MG63 (cell line): ENCODE measurements around the gene RTEL1. TPM values are rescaled to one million over a fixed set of nuclear protein-coding genes. Genes with fewer than 3 reads are reported as not detected.
"Not testable (repeated sequence)": the region's sequence is repeated elsewhere in the genome, so short reads cannot be mapped to it uniquely, and the experiment has no call there.

ENCODE experiments used
- DNase-seq: peaks from one replicate; pipeline ENCODE4 v3.0.0-alpha.2; 2020
- H3K27me3 ChIP-seq: fragments of 250-450 bp; sonication (Bioruptor Pico); 2 replicates; pipeline ENCODE4 v1.5.1; 2020; ENCODE audit warnings: mild to moderate bottlenecking, moderate library complexity
- H3K36me3 ChIP-seq: fragments of 250-450 bp; sonication (Bioruptor Pico); 2 replicates; pipeline ENCODE4 v1.5.1; 2020; ENCODE audit warnings: mild to moderate bottlenecking, moderate library complexity
- H3K4me3 ChIP-seq: fragments of 250-450 bp; sonication (Bioruptor Pico); 2 replicates; pipeline ENCODE4 v1.5.1; 2020; ENCODE audit warnings: mild to moderate bottlenecking, moderate library complexity
- H3K9me3 ChIP-seq: fragments of 250-450 bp; sonication (Bioruptor Pico); 2 replicates; pipeline ENCODE4 v1.5.1; 2020; ENCODE audit warnings: mild to moderate bottlenecking, moderate library complexity
- total RNA-seq: library from RNA; depleted of rRNA; stranded (reverse); fragments of >200 nt; shearing (Covaris generic); gene quantifications from 2 replicates; pipeline ENCODE4 v1.2.3, GENCODE V29; 2014; ENCODE audit warnings: low replicate concordance

Gene RTEL1
- total RNA-seq, 1 experiment from 2014 or later: 13.4 TPM

GRCh38 chr20:63642527-63643247 is 15.4 kb upstream of the RTEL1 start:
- Histone ChIP-seq H3K27me3 (no peaks in the 10 kb centered on the region), H3K4me3 (no peak overlapping the region), H3K9me3 (no peaks in the 10 kb centered on the region), H3K36me3 (peaks cover 3% of the 10 kb centered on the region; the same call in 1 of the 2 replicates)
- DNase-seq: no peak

DNA sequence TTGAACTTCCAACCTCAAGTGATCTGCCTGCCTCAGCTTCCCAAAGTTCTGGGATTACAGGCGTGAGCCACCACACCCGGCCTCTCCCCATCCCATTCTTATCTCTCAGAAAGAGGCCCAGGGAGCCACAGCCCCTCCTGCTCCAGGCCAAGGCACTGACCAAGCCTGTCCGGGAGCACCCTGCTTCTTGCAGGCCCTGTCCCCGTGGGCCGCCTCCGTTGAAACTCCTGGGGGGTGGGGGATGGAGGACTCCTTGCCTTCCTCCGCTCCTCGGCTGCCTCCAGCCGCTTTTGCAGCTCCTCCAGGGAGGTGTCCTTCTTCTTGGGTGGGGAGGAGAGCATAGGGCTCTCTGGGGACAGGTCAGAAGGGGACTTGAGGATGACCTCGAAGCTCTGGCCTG is 14.6 kb upstream of the RTEL1 start:
- Histone ChIP-seq H3K36me3 (peaks cover 3% of the 10 kb centered on the region; the same call in 1 of the 2 replicates), H3K9me3 (no peaks in the 10 kb centered on the region), H3K27me3 (no peaks in the 10 kb centered on the region), H3K4me3 (no peak overlapping the region)
- no peak for DNase-seq

DNA sequence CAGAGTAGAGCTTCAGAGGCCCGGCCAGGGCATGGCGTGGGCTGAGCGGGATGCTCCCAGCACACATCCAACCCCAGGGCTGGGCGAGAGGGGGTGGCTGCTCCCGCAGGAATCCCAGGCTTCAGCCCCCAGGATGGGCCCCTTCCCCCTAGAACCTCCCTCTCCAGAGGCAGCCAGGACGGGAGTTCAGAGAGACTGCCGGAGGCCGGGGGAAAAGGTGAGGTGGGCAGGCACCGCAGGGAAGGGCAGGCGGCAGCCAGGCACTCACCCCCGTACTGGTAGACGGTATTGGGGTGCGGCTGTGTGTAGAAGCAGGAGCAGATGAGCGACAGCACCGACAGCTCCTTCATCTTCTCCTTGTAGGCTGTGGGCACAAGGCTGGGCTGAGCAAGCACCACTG is 14.2 kb upstream of the RTEL1 start:
- DNase-seq: no peak
- Histone ChIP-seq H3K9me3 (no peaks in the 10 kb centered on the region), H3K4me3 (no peak overlapping the region), H3K27me3 (no peaks in the 10 kb centered on the region), H3K36me3 (peaks cover 3% of the 10 kb centered on the region; the same call in 1 of the 2 replicates)

- Histone ChIP-seq H3K9me3 (no peaks in the 10 kb centered on the region), H3K36me3 (peaks cover 3% of the 10 kb centered on the region; the same call in 1 of the 2 replicates), H3K27me3 (no peaks in the 10 kb centered on the region), H3K4me3 (no peak overlapping the region)
- no peak for DNase-seq
Observed at GRCh38 chr20:63645218-63645617, 12.9 kb upstream of the RTEL1 start.

- Histone ChIP-seq H3K4me3 (no peak overlapping the region), H3K9me3 (no peaks in the 10 kb centered on the region), H3K36me3 (no peaks in the 10 kb centered on the region), H3K27me3 (no peaks in the 10 kb centered on the region)
- DNase-seq: no peak
Observed at GRCh38 chr20:63648190-63648589, 9.9 kb upstream of the RTEL1 start.

GRCh38 chr20:63648895-63649589 is 9.1 kb upstream of the RTEL1 start:
- Histone ChIP-seq H3K27me3 (no peaks in the 10 kb centered on the region), H3K36me3 (no peaks in the 10 kb centered on the region), H3K9me3 (no peaks in the 10 kb centered on the region), H3K4me3 (no peak overlapping the region)
- DNase-seq: no peak

DNA sequence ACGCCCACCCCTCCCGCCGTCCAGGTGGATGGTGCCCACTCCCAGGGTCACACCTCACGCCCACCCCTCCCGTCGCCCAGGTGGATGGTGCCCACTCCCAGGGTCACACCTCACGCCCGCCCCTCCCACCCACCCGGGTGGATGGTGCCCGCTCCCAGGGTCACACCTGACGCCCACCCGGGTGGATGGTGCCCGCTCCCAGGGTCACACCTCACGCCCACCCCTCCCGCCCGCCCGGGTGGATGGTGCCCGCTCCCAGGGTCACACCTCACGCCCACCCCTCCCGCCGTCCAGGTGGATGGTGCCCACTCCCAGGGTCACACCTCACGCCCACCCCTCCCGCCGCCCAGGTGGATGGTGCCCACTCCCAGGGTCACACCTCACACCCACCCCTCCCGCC is 7.6 kb upstream of the RTEL1 start:
- not testable (repeated sequence) for H3K9me3 ChIP-seq, H3K27me3 ChIP-seq, H3K4me3 ChIP-seq, H3K36me3 ChIP-seq, DNase-seq

- no peaks in the 10 kb centered on the region for H3K36me3 ChIP-seq
- DNase-seq: no peak
- no peaks in the 10 kb centered on the region for H3K9me3 ChIP-seq
- H3K4me3 ChIP-seq: peak overlapping the region; percentile 67
- H3K27me3 ChIP-seq: no peaks in the 10 kb centered on the region
Observed at GRCh38 chr20:63651942-63652191, 6.2 kb upstream of the RTEL1 start.

- peak overlapping the region; percentile 67 for H3K4me3 ChIP-seq
Observed at GRCh38 chr20:63652192-63652980, 5.7 kb upstream of the RTEL1 start.

DNA sequence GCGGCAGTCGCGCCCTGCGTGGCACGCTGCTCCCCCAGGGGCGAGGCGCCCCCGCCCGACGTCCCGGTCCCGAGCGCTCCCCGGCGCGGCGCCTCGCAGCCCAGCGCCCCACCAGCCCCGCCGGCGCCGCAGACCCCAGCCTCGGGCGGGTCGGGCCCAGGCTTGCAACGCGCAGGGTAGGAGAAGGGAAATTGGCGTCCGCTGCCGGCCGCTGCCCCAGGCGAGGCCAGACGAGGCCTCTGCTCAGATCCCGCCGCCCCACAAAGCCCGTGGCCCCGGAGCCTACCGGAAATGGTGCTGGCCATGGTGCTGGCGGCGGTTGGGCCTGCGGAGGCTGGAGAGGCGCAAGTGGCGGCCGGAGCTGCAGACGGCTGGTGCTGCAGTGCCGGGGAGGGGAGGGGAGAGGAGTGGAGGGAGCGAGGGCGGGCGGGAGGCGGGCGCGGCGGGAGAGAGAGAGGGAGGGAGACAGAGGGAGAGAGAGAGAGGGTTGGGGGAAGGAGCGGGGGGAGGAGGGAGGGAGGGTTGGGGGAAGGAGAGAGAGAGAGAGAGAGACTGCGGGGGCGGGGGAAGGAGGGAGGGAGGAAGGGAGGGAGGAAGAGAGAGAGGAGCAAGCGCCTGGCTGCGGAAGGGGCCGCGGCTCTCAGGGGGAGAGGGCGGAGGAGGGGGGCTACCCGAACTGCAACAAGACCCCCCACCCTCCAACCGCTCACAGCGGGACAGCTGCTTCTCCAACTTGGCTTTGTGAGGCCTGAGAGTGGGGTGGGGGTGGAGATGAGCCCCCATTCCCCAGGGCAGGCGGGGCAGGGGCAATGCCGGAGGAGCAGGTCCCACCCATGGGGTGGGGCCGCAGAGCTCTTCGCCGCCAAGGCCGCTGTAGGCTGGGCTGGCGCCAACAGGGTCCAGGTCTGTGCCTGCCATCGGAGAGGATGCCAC is 4.8 kb upstream of the RTEL1 start, which contains the start of gene STMN3:
Gene STMN3, minus strand, starts transcription at position 384 of the 933 bp plus-strand sequence. Its CDS starts 79 bp downstream, at position 305.
- no peaks in the 10 kb centered on the region for H3K27me3 ChIP-seq
- H3K4me3 ChIP-seq: peak within 1 kb of the TSS; percentile 67
- H3K9me3 ChIP-seq: no peaks in the 10 kb centered on the region
- DNase-seq: peak; percentile 97
- 0 out of 2 replicates have a peak, but pooled peaks cover 2% of the 10 kb centered on the region for H3K36me3 ChIP-seq

More at GRCh38 chr20:63652192-63652980, 5.7 kb upstream of the RTEL1 start:
- Histone ChIP-seq H3K27me3 (no peaks in the 10 kb centered on the region), H3K36me3 (no peaks in the 10 kb centered on the region), H3K9me3 (no peaks in the 10 kb centered on the region)
- DNase-seq: peak; percentile 74

DNA sequence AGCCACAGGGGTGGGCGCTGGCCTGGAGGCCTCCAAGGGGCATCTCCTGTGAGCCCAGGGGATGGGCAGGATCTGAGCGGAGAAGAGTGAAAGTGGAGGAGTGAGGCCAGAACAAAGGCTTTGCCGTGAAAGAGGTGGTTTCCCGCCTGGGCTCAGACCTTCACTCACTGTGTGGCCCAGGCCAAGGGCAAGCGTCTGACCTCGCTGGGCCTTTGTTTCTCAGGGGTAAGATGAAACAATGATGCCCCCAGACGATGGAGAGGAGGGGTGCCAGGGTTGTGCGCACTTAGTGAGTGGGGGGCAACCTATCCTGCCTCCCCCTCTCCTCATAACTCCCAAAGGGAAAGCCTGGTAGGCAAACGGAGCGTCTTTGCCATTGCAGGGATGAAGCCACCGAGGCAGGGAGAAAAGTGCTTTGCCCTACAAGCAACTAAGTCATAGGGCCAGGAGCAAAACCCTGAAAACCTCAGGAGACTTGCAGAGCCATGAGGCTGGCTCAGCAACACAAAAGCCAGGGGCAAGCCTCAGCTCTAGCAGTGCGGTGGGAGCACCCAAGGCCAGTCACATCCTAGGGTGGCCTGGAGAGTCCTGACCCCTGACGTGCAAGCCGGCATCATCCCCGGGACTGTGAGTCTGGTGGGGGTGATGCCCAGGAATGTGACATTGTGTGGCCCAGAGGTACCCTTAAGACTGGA is 4.0 kb upstream of the RTEL1 start:
- no peaks in the 10 kb centered on the region for H3K27me3 ChIP-seq
- H3K4me3 ChIP-seq: peak overlapping the region; percentile 67
- peaks cover 3% of the 10 kb centered on the region for H3K36me3 ChIP-seq
- no peaks in the 10 kb centered on the region for H3K9me3 ChIP-seq
- DNase-seq: no peak

DNA sequence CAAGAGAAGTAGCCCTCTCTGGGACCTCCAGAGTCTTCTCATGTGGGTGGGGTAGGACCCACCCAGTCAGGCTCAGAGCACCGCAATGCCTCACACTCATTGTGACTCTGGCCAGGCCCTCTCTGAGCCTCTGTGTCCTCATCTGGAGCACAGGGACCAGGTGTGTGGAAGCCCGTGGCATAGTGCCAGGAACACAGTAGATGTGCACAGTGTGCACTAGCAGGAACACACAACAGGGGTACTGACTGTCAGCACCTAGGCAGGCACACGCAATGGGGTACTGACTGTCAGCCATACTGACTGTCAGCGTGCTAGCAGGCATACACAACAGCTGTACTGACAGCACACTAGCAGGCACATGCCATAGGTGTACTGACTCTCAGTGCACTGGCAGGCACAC is 2.9 kb upstream of the RTEL1 start:
- Histone ChIP-seq H3K9me3 (no peaks in the 10 kb centered on the region), H3K36me3 (peaks cover 11% of the 10 kb centered on the region), H3K27me3 (no peaks in the 10 kb centered on the region), H3K4me3 (no peak overlapping the region)
- DNase-seq: no peak

GRCh38 chr20:63656451-63656850 is 1.7 kb upstream of the RTEL1 start:
- no peaks in the 10 kb centered on the region for H3K27me3 ChIP-seq
- H3K4me3 ChIP-seq: no peak overlapping the region
- H3K36me3 ChIP-seq: peaks cover 23% of the 10 kb centered on the region
- DNase-seq: peak; percentile 34
- H3K9me3 ChIP-seq: no peaks in the 10 kb centered on the region

DNA sequence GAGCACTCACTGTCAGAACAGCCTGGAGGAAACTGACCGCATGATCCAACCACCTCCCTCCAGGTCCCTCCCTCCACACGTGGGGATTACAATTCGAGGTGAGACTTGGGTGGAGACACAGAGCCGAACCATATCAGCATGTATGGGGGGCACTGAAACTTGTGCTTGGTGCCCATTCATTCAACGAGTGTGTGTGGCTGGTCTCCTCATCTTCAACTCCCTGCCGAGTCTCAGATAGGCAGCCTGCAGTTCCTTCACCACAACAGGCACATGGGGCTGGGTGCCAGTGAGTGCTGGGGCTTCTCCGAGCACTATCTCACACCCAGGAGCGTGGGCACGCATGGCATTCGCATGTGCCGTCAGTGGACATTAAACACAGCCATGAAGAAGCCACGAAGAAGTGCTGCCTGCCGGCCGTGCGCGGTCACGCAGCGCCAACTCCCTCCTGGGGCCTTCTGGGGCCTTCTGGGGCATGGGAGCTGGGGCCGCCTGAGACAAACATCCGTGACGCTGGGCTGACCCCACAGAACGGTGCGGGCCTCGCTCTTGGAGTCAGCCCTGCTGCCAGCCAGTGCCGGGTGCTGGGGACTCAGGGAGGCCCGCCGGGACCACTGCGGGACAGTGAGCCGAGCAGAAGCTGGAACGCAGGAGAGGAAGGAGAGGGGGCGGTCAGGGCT is 714 bp upstream of the RTEL1 start:
- peak overlapping the region; percentile 90 for H3K4me3 ChIP-seq
- DNase-seq: peak; percentile 48
- no peaks in the 10 kb centered on the region for H3K27me3 ChIP-seq
- no peaks in the 10 kb centered on the region for H3K9me3 ChIP-seq
- peaks cover 32% of the 10 kb centered on the region for H3K36me3 ChIP-seq

- DNase-seq: peak; percentile 34
- H3K4me3 ChIP-seq: peak overlapping the region; percentile 90
- H3K9me3 ChIP-seq: no peaks in the 10 kb centered on the region
- peaks cover 44% of the 10 kb centered on the region for H3K36me3 ChIP-seq
- no peaks in the 10 kb centered on the region for H3K27me3 ChIP-seq
Observed at GRCh38 chr20:63658749-63659187, 656 bp downstream of the RTEL1 start.
